ENCODE results near the gene ALDH1L2.

ALDH1L2 gene

GRCh38 chr12:105083551-105084105 is 630 bp downstream of the ALDH1L2 start:
- DNase-seq (ENCODE audit: low read depth, low spot score): peak; percentile 69

DNA sequence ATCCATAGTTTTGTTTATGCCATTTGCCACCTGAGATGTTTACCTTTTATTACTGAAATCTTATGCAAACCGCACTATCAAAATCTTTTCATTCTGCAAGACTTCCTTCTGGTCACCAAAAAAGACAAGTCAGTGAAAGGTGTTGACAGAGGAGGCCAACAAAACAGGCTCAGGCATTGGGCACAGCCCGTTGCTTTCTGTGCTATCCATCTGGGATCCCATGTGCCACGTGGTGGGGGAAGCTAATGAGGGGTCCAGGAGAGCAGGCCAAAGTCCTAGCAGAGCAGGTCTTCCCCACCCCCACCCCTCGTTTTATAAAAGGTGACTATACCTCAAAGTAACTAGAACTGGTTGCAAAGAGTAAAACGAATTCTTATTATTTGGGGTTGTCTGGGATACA is 1.2 kb downstream of the ALDH1L2 start:
- DNase-seq (ENCODE audit: low read depth, low spot score): no peak

DNA sequence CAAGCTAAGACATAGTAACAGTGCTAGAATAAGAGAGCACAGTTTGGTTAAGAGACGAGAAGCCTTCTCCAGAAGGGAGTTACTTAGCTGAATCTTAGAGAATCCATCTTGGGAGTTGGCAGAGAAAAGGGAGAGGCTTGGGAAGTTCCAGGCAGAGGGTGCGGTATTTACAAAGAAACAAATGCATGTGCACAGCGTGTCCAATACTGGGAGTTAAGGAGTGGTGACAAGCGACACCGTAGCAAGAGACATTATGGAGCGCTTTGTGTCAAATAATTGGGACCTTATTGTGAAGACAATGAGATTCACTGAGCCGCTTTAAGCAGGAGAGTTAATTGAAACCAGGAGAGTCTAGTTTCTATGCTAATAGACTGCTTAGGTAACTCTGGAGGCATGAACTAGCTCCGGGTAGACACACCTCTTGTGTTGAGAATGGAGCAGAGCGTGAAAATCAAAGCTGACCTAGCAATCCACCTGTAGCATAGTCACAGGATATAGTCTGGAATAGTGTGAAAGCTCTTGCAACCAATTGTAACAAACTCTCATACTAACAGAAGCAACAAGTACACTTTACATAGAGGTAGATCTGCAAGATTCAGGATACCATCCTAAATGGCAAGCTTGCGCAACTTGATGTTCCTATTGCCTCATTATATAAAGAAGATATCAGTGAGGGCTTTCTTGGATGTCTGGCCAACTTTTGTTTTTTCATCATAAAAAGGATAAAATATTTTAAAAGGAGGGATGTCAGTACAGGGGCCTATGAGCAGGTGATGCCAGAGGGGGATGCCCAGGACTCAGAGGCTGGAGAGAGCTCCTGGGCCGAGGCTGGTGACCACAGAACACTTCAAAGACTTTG is 5.3 kb downstream of the ALDH1L2 start:
- no peak for DNase-seq (ENCODE audit: low read depth, low spot score)

DNA sequence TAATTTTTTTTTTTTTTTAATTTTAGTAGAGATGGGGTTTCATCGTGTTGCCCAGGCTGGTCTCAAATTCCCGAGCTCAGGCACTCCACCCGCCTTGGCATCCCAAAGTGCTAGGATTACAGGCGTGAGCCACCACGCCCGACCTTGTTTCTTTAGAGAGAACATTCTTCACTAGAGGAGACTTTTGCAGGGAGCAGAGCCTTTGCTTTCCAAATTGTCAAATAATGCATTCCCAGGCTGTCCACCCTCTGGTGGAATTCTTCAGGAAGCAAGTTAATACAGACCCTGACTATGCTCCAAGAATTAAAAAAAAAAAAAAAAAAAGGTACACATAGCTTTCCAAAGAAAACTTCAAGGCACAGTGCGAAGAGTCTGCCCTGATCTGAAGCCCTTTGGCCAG is 6.8 kb downstream of the ALDH1L2 start:
- DNase-seq (ENCODE audit: low read depth, low spot score): peak; percentile 25

- no peak for DNase-seq (ENCODE audit: low read depth, low spot score)
Measured at GRCh38 chr12:105076913-105077312, 7.3 kb downstream of the ALDH1L2 start.

DNA sequence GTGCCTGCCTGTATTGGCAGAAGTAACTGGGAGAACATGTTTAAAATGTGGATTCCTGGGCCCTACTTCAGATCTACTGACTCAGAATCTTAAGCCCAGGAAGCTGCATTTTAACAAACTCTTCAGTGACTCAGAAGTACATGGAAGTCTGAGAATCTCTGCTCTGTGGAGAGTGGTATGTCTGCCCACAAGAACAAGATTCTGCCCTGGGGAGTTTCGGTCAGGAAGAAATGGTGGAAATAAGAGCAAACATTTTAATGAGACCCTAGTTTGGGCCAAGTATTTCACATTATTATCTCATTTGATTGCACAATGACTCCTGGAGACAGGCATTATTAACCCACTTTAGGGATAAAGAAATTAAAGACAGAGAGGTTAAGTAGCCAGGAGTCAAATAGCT is 8.2 kb downstream of the ALDH1L2 start:
- DNase-seq (ENCODE audit: low read depth, low spot score): peak; percentile 41

- DNase-seq (ENCODE audit: low read depth, low spot score): no peak
Measured at GRCh38 chr12:105072888-105073488, 11.3 kb downstream of the ALDH1L2 start.

DNA sequence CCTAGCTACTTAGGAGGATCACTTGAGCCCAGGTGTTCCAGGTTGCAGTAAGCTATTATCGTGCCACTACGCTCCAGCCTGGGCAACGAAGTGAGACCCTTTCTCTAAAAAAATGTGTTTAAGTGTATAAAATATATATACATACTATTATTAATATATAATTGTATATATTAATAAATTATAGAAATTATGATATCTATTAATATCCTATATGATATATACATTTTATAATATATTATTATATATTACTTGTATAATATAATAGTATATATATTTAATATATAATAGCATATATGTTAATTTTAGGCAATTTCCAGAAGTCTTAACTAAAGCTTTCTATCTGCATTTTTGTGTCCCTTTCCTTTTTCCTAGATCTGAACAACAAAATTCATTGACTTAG is 12.3 kb downstream of the ALDH1L2 start:
- no peak for DNase-seq (ENCODE audit: low read depth, low spot score)

DNA sequence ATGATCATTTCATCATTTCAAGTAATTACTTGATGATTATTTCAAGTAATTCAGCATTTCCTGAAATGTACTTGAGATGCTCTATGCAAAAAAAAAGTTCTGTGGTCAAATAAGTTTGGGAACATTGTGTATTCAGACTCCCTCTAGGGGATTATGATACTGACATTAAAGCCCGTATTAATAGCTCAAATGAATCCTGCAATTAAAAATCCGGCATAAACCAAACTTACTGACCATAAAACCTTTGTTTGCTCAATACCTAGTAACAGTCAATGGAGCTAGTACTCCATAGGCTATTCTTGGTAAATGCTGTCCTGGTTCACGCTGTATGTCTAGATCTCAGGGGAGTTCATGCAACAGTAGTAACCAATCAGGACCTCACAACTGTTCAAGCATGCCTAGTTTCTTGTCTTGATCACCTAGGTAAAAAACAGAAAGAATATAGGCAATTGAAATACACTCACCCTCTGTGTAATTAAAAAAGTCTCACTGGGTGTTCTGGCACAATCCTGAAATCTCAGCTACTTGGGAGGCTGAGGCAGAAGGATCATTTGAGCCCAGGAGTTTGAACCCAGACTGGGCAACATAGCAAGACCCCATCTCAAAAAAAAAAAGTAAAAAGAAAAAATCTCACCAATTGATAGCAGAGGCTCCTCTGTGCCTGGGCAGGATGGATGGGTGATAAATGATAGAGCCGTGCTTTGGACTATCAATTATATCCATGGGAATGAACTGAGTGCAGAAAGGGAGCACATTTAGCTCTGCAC is 14.1 kb downstream of the ALDH1L2 start:
- no peak for DNase-seq (ENCODE audit: low read depth, low spot score)

DNA sequence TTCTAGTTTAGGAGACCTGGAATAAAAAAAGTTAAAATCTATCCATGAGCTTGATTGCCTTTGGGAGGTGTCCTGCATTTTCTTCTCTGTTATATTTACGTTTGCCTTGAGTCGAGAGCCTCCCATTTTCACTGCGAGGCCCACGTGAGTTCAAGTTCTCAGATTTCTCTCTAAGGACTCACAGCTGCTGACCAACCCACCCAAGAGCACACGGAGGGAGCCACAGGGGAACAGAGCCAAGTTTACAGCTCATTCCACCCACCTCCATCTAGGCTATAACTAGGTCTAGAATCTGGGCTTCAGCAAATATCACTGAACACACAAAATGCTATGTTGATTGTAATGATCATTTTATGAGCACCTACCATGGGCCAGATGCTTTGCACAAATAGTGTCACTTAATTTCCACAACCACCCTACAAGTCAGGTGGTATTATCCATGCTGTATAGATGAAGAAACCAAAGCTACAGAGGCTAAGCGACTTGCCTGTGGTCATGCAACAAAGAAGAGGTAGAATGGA is 16.7 kb downstream of the ALDH1L2 start:
- DNase-seq (ENCODE audit: low read depth, low spot score): no peak

DNA sequence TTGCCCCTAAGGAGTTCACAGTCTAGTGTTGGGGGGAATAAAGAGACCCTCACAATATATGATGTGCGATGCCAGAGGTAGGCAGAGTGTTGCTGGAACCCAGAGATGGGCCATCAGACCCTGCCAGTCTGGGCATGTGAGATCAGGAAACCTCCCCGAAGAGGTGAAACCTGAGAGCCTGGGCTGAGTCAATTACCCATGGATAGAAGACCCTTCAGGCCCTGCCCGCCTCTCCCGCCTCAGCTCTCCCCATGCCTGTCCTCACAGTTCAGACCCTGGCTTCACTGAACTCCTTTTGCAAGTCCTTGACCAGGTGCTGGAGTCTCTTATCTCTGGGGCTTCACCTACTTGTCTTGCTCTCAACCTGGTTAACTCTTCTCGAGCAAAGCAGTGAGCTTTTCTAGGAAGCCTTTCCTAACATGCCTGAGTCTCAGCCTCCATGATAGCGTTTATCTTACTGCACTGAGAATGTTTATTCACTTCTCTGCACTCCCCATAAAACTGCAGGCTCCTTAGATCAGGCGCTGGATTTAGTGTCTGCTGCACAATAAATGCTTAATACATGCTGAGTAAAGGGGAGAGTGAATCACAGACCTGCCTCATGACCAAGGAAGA is 19.6 kb downstream of the ALDH1L2 start:
- DNase-seq (ENCODE audit: low read depth, low spot score): no peak

DNA sequence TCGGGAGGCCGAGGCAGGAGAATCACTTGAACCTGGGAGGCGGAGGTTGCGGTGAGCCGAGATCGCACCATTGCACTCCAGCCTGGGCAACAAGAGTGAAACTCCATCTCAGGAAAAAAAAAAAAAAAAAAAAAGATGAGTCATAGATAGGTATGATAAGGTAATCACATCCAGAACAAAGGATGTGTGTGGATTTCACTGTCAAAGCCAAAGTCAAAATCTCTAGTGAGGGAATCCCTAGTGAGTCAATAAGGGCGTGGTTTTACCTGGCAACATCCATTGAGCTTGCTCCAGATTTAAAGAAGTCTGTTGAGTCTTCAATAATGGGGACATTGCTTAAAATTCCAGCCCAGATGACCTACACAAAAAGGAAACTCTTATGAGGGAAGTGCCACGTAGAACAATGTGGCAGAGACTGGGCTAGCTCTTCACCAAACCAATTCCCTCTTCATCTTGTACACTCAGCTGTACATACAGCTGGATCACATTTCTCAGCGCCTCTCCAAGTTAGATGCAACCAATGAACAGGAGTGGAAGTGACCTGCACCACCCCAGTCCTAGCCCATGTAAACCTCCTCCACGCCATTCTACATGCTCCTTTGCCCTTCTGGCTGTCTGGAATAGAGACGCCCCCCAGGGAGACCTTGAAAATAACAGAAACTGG is 23.4 kb downstream of the ALDH1L2 start:
- DNase-seq (ENCODE audit: low read depth, low spot score): no peak

- no peak for DNase-seq (ENCODE audit: low read depth, low spot score)
Measured at GRCh38 chr12:105057174-105057573, 27.1 kb downstream of the ALDH1L2 start.

GRCh38 chr12:105053116-105053572 is 31.1 kb downstream of the ALDH1L2 start:
- peak; percentile 84 for DNase-seq (ENCODE audit: low read depth, low spot score)

- DNase-seq (ENCODE audit: low read depth, low spot score): no peak
Measured at GRCh38 chr12:105051981-105052380, 32.3 kb downstream of the ALDH1L2 start.

DNA sequence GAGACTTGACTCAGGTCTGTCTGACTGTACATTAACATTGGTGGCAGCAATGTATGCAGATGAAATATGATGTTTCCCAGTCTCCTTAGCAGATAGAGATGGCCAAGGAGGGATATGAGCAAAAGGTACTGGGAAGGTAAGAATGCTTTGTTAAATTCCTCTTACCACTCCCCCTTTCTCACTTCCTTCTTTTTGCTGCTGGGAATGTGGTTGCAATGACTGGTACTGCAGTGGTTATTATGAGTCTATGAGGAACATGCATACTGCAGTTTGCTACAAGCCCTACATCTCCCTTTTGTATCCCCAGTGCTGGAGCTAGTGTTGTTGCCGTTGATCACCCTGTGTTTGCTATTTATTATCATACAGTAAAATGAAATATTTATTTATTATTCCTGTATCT is 35.9 kb downstream of the ALDH1L2 start:
- DNase-seq (ENCODE audit: low read depth, low spot score): no peak

DNA sequence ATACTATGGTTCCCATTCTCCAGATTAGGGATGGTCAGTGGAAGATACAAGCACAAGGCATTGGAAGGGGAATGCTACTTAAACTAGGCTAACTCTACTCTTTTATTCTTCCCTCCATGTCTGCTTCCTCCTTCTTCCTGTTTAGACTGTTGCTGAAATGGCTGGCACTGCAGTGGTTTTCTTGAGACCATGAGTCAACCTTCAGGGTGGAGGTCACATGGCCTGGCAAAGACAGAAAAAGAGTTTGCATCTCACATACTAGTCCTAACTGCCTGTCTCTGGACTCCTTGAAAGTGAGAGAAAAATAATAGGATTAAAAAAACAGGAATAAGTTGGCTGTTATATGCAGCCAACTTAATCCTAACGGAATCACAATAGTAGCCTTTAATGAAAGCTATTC is 37.0 kb downstream of the ALDH1L2 start:
- no peak for DNase-seq (ENCODE audit: low read depth, low spot score)

DNA sequence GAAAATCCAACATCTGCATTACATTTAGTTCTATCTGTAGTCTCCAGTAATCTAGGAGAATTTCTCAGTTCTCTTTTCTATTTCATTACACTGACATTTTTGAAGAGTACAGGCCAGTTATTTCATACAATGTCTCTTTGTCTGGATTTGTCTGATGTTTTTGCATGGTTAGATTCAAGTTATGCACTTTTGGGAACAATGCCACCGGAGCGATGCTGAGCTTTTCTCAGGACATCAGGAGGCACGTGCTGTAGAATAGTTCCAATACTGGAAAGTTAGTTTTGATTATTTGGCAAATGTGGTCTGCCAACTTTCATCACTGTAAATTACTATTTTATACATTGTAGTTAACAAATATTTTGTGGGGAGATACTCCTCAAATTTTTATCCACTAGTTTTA is 43.1 kb downstream of the ALDH1L2 start:
- DNase-seq (ENCODE audit: low read depth, low spot score): peak; percentile 88

DNA sequence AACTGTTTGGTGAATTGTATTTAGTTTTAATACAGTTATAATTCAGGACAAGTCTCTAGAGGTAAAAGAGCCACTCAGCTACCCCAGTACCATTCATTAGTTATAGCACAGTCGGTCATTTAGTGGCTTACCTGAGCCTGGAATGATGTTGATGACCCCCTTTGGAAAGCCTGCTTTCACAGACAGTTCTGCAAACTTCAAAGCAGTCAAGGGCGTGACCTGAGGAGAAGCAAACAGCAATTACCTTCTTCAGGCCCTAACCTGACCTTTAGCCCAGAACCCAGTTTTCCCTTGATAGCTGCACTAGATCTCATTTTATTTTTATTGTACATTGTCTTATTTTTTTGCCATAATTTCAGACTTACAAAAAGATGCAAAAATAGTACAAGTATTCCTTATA is 43.8 kb downstream of the ALDH1L2 start:
- no peak for DNase-seq (ENCODE audit: low read depth, low spot score)

- DNase-seq (ENCODE audit: low read depth, low spot score): no peak
Measured at GRCh38 chr12:105036937-105037649, 47.2 kb downstream of the ALDH1L2 start.

Measured in astrocyte of the hippocampus (primary cell).